ENCODE measurements around the gene ANKRD20A1.
"Not testable (repeated sequence)": the region's sequence is repeated elsewhere in the genome, so short reads cannot be mapped to it uniquely, and the experiment has no call there.

Gene ANKRD20A1

DNA sequence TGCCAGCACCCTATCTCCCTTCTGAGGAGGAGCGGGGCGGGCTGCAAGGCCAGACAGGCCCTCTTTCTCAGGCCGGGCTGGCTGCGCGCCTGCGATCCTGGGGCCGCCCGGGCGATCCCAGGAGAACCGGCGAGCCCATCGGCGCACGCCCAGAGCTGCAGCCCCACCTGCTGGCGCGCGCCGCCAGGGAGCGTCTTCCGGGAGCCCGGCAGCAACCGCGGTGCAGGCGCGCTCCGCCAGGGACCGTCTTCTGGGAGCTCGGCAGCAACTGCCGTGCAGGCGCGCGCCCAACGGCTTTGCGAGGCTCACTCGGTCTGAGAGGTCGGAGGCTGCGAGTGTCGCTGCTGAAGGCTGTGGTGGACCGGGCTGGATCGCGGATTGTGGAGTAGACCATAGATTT lies at the start of gene ANKRD20A1:
Gene ANKRD20A1 (plus strand): TSS at position 61 of the 400 bp plus-strand sequence. CDS start 496 bp downstream, outside the sequence.
- DNase-seq, ATAC-seq: not testable (repeated sequence)

DNA sequence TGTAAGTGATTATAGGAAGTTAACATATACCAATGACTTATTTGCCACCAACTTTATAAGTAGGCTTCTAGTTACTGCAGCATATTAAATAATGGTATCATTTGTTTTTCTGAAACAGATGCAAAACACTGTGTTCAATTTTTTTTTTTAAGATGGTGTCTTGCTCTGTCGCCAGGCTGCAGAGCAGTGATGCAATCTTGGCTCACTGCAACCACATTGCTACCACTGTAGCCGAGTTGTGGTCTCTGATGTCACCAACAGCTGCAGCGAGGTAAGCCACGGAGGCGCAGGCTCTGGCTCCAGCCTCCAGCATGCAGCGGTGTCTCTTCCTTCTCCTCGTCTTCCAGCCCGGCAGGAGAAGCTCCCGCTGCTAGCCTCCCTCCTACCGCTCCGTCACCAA lies 26.6 kb upstream of the ANKRD20A1 start:
- ATAC-seq, DNase-seq: not testable (repeated sequence)

Measured in stimulated activated naive CD8-positive, alpha-beta T cell treated with anti-CD3 and anti-CD28 coated beads, Interleukin-15, Interleukin-2, amounts not matched to agents 100 U/mL and 50 U/mL, for 24 hours (primary cell).